Activated CD8-positive, alpha-beta T cell treated with anti-CD3 and anti-CD28 coated beads for 36 hours (primary cell): ENCODE results near the gene CCDC188. TPM values are rescaled to one million over a fixed set of nuclear protein-coding genes. Genes with fewer than 3 reads are reported as not detected.

Experiments
- ATAC-seq: fragments of 200-7000 bp; cut with Tn5 transposase; one replicate; pipeline ENCODE4 v1.10.0; 2021; ENCODE audit warnings: mild to moderate bottlenecking, moderate library complexity
- CTCF ChIA-PET: fragments of 350-600 bp; sonication (Branson Sonifier 250); formaldehyde crosslinking; loops from one replicate; lab custom pipeline; 2021; ENCODE audit warnings: antibody characterized with exemption; lab: Charles Lee
- POLR2A ChIA-PET: fragments of 350-600 bp; sonication (Branson Sonifier 250); formaldehyde crosslinking; loops from one replicate; lab custom pipeline; 2021; ENCODE audit warnings: antibody characterized with exemption; lab: Charles Lee
- DNase-seq: peaks from one replicate; pipeline ENCODE4 v3.0.0-alpha.2; 2020
- H3K27ac Mint-ChIP-seq: one replicate; pipeline ENCODE4 v1.8.0; 2021; ENCODE audit warnings: mild to moderate bottlenecking, mixed read lengths
- H3K27me3 Mint-ChIP-seq: one replicate; pipeline ENCODE4 v1.8.0; 2021; ENCODE audit warnings: mixed read lengths
- H3K36me3 Mint-ChIP-seq: one replicate; pipeline ENCODE4 v1.8.0; 2021; ENCODE audit warnings: low read depth, mixed read lengths
- H3K4me1 Mint-ChIP-seq: one replicate; pipeline ENCODE4 v1.8.0; 2021; ENCODE audit warnings: low read depth, mixed read lengths
- H3K4me3 Mint-ChIP-seq: one replicate; pipeline ENCODE4 v1.8.0; 2021; ENCODE audit warnings: mild to moderate bottlenecking, moderate library complexity, mixed read lengths
- H3K9me3 Mint-ChIP-seq: one replicate; pipeline ENCODE4 v1.8.0; 2021; ENCODE audit warnings: mixed read lengths
- intact Hi-C: fragments of 100-400 bp; cut with micrococcal nuclease; formaldehyde crosslinking; loops from one replicate; pipeline ENCODE4 v1.10.0; 2022
- total RNA-seq, 2 experiments: library from RNA; stranded (reverse); gene quantifications; one replicate each; pipeline ENCODE4 v1.2.3, GENCODE V29; 2021
- TF ChIP-seq, protein P1 (sequence below): fragments of 200-600 bp; IDR thresholded peaks from one replicate; pipeline ENCODE4 v1.8.0; 2022; ENCODE audit warnings: antibody characterized with exemption, mild to moderate bottlenecking

Gene CCDC188
- total RNA-seq, 2 experiments from 2014 or later = not detected

DNA sequence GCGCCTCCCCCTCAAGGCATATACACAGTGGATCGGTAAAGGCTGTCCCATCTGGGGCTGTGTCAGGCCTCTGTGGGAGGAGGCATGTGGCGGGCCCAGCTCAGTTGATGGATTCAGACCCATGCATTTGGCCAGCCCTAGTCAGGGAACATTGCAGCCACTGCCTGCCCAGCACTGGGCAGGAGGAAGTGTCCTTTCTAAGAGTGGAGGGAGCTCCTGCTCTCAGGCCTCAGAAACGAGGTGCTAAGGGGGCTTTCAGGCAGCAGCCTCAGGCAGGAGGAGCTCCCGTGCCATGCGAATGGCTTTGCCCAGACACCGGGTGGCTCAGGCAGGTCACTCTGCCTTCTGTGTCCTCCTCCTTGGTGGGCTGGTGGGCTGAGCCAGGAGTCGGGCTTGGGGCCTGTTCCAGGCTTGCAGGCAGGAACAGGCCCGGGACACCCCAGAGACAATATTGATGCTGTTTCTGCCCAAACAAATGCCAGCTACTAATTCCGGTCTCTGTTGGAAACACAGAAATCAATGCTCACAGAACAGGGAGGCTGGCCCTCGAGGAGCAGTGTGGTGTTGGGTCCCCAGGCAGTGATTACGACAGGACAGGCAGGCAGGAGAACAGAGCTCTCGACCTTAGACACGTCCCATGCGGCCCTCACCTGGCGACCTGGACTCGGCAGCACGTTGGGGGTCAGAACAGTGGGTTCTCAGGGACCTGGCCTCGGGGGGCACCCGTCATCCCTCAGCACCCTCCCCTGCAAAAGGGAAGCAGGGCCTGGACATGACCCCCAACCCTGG is 42.3 kb upstream of the CCDC188 start:
- CTCF ChIA-PET = interaction anchor here (0.7 to 1.4 kb wide), 3 partner anchors 20 to 66 kb away, joined by 3 read pairs; no protein-coding TSS in a partner anchor
- TF ChIP-seq, protein P1, sequence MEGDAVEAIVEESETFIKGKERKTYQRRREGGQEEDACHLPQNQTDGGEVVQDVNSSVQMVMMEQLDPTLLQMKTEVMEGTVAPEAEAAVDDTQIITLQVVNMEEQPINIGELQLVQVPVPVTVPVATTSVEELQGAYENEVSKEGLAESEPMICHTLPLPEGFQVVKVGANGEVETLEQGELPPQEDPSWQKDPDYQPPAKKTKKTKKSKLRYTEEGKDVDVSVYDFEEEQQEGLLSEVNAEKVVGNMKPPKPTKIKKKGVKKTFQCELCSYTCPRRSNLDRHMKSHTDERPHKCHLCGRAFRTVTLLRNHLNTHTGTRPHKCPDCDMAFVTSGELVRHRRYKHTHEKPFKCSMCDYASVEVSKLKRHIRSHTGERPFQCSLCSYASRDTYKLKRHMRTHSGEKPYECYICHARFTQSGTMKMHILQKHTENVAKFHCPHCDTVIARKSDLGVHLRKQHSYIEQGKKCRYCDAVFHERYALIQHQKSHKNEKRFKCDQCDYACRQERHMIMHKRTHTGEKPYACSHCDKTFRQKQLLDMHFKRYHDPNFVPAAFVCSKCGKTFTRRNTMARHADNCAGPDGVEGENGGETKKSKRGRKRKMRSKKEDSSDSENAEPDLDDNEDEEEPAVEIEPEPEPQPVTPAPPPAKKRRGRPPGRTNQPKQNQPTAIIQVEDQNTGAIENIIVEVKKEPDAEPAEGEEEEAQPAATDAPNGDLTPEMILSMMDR = no peak
- no peaks in the 10 kb centered on the region for H3K27me3 Mint-ChIP-seq
- no peaks in the 10 kb centered on the region for H3K36me3 Mint-ChIP-seq
- H3K4me3 Mint-ChIP-seq = no peak overlapping the region
- H3K27ac Mint-ChIP-seq = no peak overlapping the region
- peaks cover 3% of the 10 kb centered on the region for H3K4me1 Mint-ChIP-seq
- DNase-seq = no peak
- intact Hi-C loops = no loop called here
- H3K9me3 Mint-ChIP-seq = no peaks in the 10 kb centered on the region
- ATAC-seq = no peak
- POLR2A ChIA-PET = interaction anchor here (0.9 kb wide), 1 partner anchor 15 kb away, joined by 3 read pairs; no protein-coding TSS in a partner anchor

DNA sequence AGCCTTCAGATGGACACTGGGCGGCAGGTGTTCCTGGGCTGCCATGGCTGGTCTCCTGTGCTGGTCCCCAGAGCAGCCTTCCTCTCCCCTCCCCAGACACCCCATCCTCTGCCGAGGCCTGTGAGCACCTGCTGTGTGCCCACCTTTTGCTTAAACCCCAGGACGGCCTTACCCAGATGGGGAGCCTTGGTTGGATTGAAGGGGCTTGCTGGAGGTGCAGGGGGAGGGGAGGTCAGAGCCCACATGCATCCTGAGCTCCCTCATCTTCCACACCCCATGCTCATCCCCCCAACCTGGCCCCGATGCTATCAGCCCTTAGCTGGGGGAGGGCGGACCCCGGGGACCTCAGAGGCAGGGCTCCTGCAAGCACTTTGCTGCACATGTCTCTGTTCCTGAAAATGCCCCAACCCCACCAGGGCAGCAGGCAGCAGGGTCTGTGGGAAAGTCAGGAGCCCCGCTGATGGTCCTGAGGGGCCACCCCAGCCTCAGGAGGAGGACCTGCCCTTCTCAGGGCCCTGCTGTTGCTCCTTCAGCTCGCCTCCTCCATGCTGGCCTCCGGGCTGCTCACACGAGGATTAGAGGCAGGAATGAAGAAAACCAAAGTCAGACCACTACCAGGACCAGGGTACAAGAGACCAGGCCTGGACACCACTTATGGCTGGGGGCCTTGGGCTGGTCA is 41.6 kb upstream of the CCDC188 start:
- H3K4me3 Mint-ChIP-seq = no peak overlapping the region
- H3K4me1 Mint-ChIP-seq = peaks cover 3% of the 10 kb centered on the region
- DNase-seq = no peak
- H3K27ac Mint-ChIP-seq = no peak overlapping the region
- H3K27me3 Mint-ChIP-seq = no peaks in the 10 kb centered on the region
- H3K36me3 Mint-ChIP-seq = no peaks in the 10 kb centered on the region
- ATAC-seq = no peak
- intact Hi-C loops = no loop called here
- no peaks in the 10 kb centered on the region for H3K9me3 Mint-ChIP-seq
- ChIA-PET POLR2A (interaction anchor here (0.9 kb wide), 1 partner anchor 14 kb away, joined by 3 read pairs; no protein-coding TSS in a partner anchor), CTCF (interaction anchor here (0.7 to 1.4 kb wide), 3 partner anchors 21 to 66 kb away, joined by 3 read pairs; no protein-coding TSS in a partner anchor)
- TF ChIP-seq, protein P1 = no peak

DNA sequence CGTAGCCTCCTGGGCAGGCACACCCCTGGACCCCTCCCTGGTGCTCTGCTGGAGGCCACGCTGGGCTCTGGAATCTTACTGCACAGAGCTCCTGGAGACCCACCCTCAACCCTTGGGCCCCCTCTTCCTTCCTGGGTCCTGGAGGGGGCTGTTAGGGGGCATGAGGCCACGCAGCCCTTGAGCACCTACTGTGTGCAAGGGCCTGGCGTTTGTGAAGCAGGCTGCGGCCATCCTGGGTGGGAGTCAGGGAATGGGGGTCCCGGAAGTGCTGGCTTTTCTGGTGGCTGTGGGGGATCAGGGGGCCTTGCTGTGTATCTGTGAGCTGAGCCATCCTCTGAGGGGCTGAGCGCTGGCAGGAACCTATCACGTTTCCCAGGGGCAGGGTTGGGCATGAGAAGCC is 40.9 kb upstream of the CCDC188 start:
- intact Hi-C loops = no loop called here
- Mint-ChIP-seq H3K4me1 (peaks cover 3% of the 10 kb centered on the region), H3K36me3 (no peaks in the 10 kb centered on the region), H3K27me3 (no peaks in the 10 kb centered on the region), H3K27ac (no peak overlapping the region), H3K9me3 (no peaks in the 10 kb centered on the region), H3K4me3 (no peak overlapping the region)
- ChIA-PET POLR2A (no interaction called here), CTCF (no interaction called here)
- no peak for ATAC-seq
- no peak for DNase-seq
- TF ChIP-seq, protein P1 = no peak

DNA sequence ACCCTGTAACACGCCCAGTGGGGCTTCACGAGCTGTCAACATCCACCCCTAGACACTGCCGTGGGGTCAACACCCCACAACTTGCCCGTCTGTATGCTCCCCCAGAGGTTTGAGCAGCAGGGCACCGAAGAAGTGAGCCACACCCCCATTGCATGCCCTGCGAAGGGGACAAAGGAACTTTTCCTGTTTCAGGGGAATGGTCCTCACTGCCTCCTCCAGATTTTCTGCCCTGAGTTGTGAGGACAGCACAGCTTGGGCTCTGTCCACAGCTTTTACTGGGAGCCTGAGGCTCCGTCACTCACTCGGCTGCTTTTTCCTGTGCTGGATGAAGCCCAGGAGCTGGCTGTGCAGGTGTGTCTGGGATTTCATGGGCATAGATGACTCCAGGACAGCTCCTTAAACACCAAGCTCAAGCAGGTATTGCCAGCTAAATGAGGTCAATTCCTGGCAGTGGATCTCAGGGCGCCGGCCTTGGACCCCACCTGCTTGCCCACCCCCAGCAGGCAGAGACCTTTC is 40.2 kb upstream of the CCDC188 start:
- Mint-ChIP-seq H3K36me3 (no peaks in the 10 kb centered on the region), H3K4me3 (no peak overlapping the region), H3K9me3 (no peaks in the 10 kb centered on the region), H3K4me1 (peaks cover 3% of the 10 kb centered on the region), H3K27me3 (no peaks in the 10 kb centered on the region), H3K27ac (no peak overlapping the region)
- POLR2A ChIA-PET = no interaction called here
- TF ChIP-seq, protein P1 = no peak
- DNase-seq = no peak
- intact Hi-C loops = no loop called here
- no peak for ATAC-seq
- CTCF ChIA-PET = no interaction called here

DNA sequence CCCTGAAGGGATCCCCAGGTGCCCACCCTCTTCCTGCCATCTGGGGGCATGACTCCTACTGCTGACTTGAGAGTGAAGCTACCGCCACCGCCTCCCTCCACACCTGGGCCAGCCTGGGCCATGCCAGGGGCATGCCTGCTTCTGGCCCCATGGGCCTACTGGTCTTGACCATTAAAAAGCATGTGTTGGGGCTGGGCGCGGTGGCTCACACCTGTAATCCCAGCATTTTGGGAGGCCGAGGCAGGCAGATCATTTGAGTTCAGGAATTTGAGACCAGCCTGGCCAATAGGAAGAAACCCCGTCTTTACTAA is 37.7 kb upstream of the CCDC188 start:
- DNase-seq (no peak), ATAC-seq (no peak)
- intact Hi-C loops = no loop called here
- CTCF ChIA-PET = no interaction called here
- TF ChIP-seq, protein P1 = no peak
- Mint-ChIP-seq H3K9me3 (no peaks in the 10 kb centered on the region), H3K27me3 (no peaks in the 10 kb centered on the region), H3K36me3 (no peaks in the 10 kb centered on the region), H3K4me3 (no peak overlapping the region), H3K27ac (no peak overlapping the region), H3K4me1 (peaks cover 3% of the 10 kb centered on the region)
- POLR2A ChIA-PET = no interaction called here
